ENCODE results near the gene CHRNA10.

The CHRNA10 gene

GRCh38 chr11:3659595-3660515 is 11.3 kb downstream of the CHRNA10 start:
- peak; percentile 41; the same call in 1 of the 2 replicates for TF ChIP-seq NFIC (IDR thresholded peaks at IDR 0.05)
- TF ChIP-seq TEAD4 (IDR thresholded peaks at IDR 0.05): no peak

GRCh38 chr11:3658252-3658651 is 12.9 kb downstream of the CHRNA10 start:
- TF ChIP-seq FOXM1 (IDR thresholded peaks at IDR 0.05; ENCODE audit: borderline replicate concordance, low read depth) (no peak), NFIC (IDR thresholded peaks at IDR 0.05) (no peak), YY1 (IDR thresholded peaks at IDR 0.05; ENCODE audit: low read depth) (no peak)
- TF ChIP-seq, protein P1, sequence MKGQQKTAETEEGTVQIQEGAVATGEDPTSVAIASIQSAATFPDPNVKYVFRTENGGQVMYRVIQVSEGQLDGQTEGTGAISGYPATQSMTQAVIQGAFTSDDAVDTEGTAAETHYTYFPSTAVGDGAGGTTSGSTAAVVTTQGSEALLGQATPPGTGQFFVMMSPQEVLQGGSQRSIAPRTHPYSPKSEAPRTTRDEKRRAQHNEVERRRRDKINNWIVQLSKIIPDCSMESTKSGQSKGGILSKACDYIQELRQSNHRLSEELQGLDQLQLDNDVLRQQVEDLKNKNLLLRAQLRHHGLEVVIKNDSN (IDR thresholded peaks at IDR 0.05): no peak
- TF ChIP-seq, protein P2, sequence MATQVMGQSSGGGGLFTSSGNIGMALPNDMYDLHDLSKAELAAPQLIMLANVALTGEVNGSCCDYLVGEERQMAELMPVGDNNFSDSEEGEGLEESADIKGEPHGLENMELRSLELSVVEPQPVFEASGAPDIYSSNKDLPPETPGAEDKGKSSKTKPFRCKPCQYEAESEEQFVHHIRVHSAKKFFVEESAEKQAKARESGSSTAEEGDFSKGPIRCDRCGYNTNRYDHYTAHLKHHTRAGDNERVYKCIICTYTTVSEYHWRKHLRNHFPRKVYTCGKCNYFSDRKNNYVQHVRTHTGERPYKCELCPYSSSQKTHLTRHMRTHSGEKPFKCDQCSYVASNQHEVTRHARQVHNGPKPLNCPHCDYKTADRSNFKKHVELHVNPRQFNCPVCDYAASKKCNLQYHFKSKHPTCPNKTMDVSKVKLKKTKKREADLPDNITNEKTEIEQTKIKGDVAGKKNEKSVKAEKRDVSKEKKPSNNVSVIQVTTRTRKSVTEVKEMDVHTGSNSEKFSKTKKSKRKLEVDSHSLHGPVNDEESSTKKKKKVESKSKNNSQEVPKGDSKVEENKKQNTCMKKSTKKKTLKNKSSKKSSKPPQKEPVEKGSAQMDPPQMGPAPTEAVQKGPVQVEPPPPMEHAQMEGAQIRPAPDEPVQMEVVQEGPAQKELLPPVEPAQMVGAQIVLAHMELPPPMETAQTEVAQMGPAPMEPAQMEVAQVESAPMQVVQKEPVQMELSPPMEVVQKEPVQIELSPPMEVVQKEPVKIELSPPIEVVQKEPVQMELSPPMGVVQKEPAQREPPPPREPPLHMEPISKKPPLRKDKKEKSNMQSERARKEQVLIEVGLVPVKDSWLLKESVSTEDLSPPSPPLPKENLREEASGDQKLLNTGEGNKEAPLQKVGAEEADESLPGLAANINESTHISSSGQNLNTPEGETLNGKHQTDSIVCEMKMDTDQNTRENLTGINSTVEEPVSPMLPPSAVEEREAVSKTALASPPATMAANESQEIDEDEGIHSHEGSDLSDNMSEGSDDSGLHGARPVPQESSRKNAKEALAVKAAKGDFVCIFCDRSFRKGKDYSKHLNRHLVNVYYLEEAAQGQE (IDR thresholded peaks at IDR 0.05; ENCODE audit: low read depth): no peak

- no peak for TF ChIP-seq EGR1 (IDR thresholded peaks at IDR 0.05)
- TF ChIP-seq TEAD4 (IDR thresholded peaks at IDR 0.05): no peak
- TF ChIP-seq, protein P1 (IDR thresholded peaks at IDR 0.05): peak; percentile 87
- no peak for TF ChIP-seq FOXM1 (IDR thresholded peaks at IDR 0.05; ENCODE audit: borderline replicate concordance, low read depth)
- no peak for TF ChIP-seq CEBPB (IDR thresholded peaks at IDR 0.05)
Observed at GRCh38 chr11:3655547-3655946, 15.6 kb downstream of the CHRNA10 start.

- TF ChIP-seq TEAD4 (IDR thresholded peaks at IDR 0.05): no peak
Observed at GRCh38 chr11:3645552-3645951, 25.6 kb downstream of the CHRNA10 start.

DNA sequence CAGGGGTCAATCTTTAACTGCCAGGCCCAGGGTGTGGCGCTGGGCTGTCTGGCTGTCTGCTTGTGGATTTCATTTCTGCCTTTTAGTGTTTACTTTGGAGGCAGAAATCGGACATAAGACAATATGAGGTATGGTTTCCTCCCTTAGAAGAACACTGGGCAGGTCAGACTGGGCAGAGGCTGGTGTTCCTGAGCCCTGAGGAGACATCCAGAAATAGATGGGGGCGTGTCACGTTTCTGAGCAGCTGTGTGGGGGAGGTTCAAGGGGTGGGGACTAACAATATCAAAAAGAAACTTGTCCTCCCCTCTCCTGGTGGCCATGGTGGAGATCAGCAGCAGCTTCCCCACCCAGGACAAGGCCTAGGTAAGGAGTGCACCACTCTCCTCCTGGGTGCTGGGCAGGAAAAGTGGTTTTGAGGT is 26.4 kb downstream of the CHRNA10 start, which contains the start of gene ART1:
ART1 (plus strand) TSS at position 312 of the 419 bp plus-strand sequence. CDS start 14,086 bp downstream, outside the sequence.
- TF ChIP-seq YY1 (IDR thresholded peaks at IDR 0.05; ENCODE audit: low read depth): no peak

- TF ChIP-seq RAD21 (IDR thresholded peaks at IDR 0.05; ENCODE audit: low read depth): no peak
- TF ChIP-seq CEBPB (IDR thresholded peaks at IDR 0.05): no peak
- no peak for TF ChIP-seq YY1 (IDR thresholded peaks at IDR 0.05; ENCODE audit: low read depth)
- peak; percentile 97 for TF ChIP-seq ZBTB7A (IDR thresholded peaks at IDR 0.05; ENCODE audit: low read depth)
- TF ChIP-seq, protein P3, sequence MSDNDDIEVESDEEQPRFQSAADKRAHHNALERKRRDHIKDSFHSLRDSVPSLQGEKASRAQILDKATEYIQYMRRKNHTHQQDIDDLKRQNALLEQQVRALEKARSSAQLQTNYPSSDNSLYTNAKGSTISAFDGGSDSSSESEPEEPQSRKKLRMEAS (IDR thresholded peaks at IDR 0.05): peak; percentile 62
- TF ChIP-seq, protein P1 (IDR thresholded peaks at IDR 0.05): peak; percentile 83
Observed at GRCh38 chr11:3642071-3642951, 28.9 kb downstream of the CHRNA10 start.

DNA sequence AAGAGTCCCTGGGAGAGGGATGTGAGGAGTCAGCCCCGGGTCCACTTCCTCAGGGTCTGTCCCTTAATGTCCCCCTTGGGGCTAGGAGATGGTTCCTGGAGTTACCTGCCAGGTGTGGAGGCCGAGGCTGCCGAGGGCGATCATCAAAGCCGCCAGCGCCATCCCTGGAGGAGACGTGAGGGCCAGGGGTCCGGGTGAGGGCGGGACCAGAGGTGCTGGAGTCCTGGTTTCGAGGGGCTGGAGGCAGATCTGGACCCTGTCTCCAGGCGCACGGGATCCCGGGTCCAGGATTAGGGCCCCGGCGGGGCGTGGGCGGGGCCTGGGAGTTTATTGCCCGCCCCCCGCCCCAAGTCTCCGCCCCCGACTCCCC is 29.5 kb downstream of the CHRNA10 start, which contains the start of gene ART5:
ART5 (minus strand) TSS at position 292 of the 370 bp plus-strand sequence; CDS start at position 162, 130 bp downstream.
- TF ChIP-seq ZBTB7A (IDR thresholded peaks at IDR 0.05; ENCODE audit: low read depth) (no peak), TEAD4 (IDR thresholded peaks at IDR 0.05) (no peak), RAD21 (IDR thresholded peaks at IDR 0.05; ENCODE audit: low read depth) (no peak), EGR1 (IDR thresholded peaks at IDR 0.05) (no peak), EP300 (IDR thresholded peaks at IDR 0.05; ENCODE audit: borderline replicate concordance) (no peak), NFIC (IDR thresholded peaks at IDR 0.05) (no peak), CREB1 (IDR thresholded peaks at IDR 0.05; ENCODE audit: low read depth) (no peak), CEBPB (IDR thresholded peaks at IDR 0.05) (no peak), TCF12 (IDR thresholded peaks at IDR 0.05; ENCODE audit: low read depth) (no peak), FOXM1 (IDR thresholded peaks at IDR 0.05; ENCODE audit: borderline replicate concordance, low read depth) (no peak), TAF1 (IDR thresholded peaks at IDR 0.05; ENCODE audit: low read depth) (no peak), YY1 (IDR thresholded peaks at IDR 0.05; ENCODE audit: low read depth) (no peak)
- TF ChIP-seq, protein P3 (IDR thresholded peaks at IDR 0.05): no peak
- TF ChIP-seq, protein P2 (IDR thresholded peaks at IDR 0.05; ENCODE audit: low read depth): no peak
- TF ChIP-seq, protein P1 (IDR thresholded peaks at IDR 0.05): no peak
